Mesothelial cell of epicardium (in vitro differentiated cells): ENCODE results near the gene ACADVL. TPM values are rescaled to one million over a fixed set of nuclear protein-coding genes. Genes with fewer than 3 reads are reported as not detected.
A peak's percentile ranks its signal among the peaks of the same experiment; 100 is the strongest.
"Not testable (repeated sequence)": the region's sequence is repeated elsewhere in the genome, so short reads cannot be mapped to it uniquely, and the experiment has no call there.

Source experiments
- DNase-seq, 2 experiments: peaks; one replicate each; pipeline ENCODE4 v3.0.0; 2021; ENCODE audit warnings: low spot score in 2 of 2; ENCODE audit not compliant: unreplicated experiment in 2 of 2
- H3K27ac Mint-ChIP-seq: 2 replicates; pipeline ENCODE4 v1.8.0; 2021; ENCODE audit warnings: mixed read lengths
- H3K27me3 Mint-ChIP-seq: 2 replicates; pipeline ENCODE4 v1.8.0; 2021; ENCODE audit warnings: low read depth, mixed read lengths
- H3K36me3 Mint-ChIP-seq: 2 replicates; pipeline ENCODE4 v1.8.0; 2021; ENCODE audit warnings: mixed read lengths
- H3K4me1 Mint-ChIP-seq: 2 replicates; pipeline ENCODE4 v1.8.0; 2021; ENCODE audit warnings: mixed read lengths
- H3K4me3 Mint-ChIP-seq: 2 replicates; pipeline ENCODE4 v1.8.0; 2021; ENCODE audit warnings: mild to moderate bottlenecking, moderate library complexity, mixed read lengths
- H3K9me3 Mint-ChIP-seq: 2 replicates; pipeline ENCODE4 v1.8.0; 2021; ENCODE audit warnings: mixed read lengths
- total RNA-seq: library from RNA; stranded (reverse); gene quantifications from 3 replicates; pipeline ENCODE4 v1.2.1, GENCODE V29; 2021
- TF ChIP-seq, protein P1 (sequence below): fragments of 200-600 bp; sonication (generic); IDR thresholded peaks from one replicate; pipeline ENCODE4 v1.5.0; 2021; ENCODE audit warnings: antibody characterized with exemption; ENCODE audit not compliant: unreplicated experiment

ACADVL gene
- 385 to 424 TPM (median 410 TPM) in 3 replicates for total RNA-seq

DNA sequence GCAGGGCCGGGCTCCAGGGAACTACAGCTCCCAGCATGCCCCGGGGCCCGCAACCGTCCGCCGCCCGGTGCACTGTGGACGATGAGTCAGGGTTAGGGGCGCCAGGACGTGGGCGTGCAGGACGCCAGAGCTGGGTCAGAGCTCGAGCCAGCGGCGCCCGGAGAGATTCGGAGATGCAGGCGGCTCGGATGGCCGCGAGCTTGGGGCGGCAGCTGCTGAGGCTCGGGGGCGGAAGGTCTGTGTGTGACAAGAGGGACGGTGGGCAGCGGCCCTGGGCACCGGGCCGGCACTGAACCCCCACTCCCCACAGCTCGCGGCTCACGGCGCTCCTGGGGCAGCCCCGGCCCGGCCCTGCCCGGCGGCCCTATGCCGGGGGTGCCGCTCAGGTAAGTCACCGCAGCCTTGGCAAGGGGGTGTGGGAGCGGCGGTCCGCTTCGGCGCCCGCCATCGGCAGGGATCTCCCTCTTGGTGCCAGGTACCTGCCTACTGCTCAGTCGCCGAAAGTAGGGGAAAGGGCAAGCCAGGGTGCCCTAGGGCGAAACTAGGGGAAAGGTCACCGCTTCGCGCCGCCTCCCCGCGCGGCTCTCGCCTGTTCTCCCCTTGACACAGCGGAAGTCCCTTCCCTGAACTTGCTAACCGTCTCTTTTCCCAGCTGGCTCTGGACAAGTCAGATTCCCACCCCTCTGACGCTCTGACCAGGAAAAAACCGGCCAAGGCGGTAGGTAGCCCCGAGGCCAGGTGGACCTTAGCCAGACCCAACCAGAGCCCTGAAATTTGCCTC, at the start of gene ACADVL, which contains the start of gene DLG4:
Gene ACADVL, plus strand, starts transcription at position 127 of the 781 bp plus-strand sequence. Its CDS starts 47 bp downstream, at position 174.
Gene DLG4, minus strand, starts transcription at position 25 of the 781 bp plus-strand sequence.
- DNase-seq: peak; percentile 63 to 77
- TF ChIP-seq, protein P1, sequence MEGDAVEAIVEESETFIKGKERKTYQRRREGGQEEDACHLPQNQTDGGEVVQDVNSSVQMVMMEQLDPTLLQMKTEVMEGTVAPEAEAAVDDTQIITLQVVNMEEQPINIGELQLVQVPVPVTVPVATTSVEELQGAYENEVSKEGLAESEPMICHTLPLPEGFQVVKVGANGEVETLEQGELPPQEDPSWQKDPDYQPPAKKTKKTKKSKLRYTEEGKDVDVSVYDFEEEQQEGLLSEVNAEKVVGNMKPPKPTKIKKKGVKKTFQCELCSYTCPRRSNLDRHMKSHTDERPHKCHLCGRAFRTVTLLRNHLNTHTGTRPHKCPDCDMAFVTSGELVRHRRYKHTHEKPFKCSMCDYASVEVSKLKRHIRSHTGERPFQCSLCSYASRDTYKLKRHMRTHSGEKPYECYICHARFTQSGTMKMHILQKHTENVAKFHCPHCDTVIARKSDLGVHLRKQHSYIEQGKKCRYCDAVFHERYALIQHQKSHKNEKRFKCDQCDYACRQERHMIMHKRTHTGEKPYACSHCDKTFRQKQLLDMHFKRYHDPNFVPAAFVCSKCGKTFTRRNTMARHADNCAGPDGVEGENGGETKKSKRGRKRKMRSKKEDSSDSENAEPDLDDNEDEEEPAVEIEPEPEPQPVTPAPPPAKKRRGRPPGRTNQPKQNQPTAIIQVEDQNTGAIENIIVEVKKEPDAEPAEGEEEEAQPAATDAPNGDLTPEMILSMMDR: no peak
- Mint-ChIP-seq H3K9me3 (no peaks in the 10 kb centered on the region), H3K27me3 (no peaks in the 10 kb centered on the region), H3K4me3 (peak within 1 kb of the TSS; percentile 92), H3K4me1 (peaks cover 48% of the 10 kb centered on the region), H3K27ac (peak within 1 kb of the TSS; percentile 96), H3K36me3 (peaks cover 7% of the 10 kb centered on the region)

DNA sequence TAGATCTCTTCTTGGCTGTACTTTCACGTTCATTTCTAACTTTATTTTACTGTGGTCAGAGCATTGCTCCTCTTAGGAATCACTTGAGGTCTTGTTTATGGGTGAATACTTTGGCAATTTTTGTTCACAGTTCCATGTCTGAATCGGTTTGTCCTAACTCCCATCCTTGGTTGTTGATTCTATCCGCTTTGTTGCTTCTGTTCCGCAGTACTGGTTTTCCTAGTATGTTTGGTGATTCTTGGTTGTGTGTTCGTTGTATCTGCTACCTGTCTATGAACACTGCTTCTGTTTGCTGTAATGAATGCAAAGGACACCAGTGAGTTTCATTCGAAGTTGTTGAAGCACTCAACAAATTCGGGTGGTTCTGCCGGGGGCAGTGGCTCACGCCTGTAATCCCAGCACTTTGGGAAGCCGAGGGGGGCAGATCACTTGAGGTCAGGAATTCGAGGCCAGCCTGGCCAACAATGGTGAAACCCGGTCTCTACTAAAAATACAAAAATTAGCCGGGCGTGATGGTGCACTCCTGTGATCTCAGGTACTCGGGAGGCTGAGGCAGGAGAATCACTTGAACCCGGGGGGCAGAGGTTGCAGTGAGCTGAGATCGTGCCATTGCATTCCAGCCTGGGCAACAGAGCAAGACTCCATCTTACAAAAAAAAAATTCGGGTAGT, 47.1 kb upstream of the ACADVL start:
- not testable (repeated sequence) for H3K4me1 Mint-ChIP-seq

DNA sequence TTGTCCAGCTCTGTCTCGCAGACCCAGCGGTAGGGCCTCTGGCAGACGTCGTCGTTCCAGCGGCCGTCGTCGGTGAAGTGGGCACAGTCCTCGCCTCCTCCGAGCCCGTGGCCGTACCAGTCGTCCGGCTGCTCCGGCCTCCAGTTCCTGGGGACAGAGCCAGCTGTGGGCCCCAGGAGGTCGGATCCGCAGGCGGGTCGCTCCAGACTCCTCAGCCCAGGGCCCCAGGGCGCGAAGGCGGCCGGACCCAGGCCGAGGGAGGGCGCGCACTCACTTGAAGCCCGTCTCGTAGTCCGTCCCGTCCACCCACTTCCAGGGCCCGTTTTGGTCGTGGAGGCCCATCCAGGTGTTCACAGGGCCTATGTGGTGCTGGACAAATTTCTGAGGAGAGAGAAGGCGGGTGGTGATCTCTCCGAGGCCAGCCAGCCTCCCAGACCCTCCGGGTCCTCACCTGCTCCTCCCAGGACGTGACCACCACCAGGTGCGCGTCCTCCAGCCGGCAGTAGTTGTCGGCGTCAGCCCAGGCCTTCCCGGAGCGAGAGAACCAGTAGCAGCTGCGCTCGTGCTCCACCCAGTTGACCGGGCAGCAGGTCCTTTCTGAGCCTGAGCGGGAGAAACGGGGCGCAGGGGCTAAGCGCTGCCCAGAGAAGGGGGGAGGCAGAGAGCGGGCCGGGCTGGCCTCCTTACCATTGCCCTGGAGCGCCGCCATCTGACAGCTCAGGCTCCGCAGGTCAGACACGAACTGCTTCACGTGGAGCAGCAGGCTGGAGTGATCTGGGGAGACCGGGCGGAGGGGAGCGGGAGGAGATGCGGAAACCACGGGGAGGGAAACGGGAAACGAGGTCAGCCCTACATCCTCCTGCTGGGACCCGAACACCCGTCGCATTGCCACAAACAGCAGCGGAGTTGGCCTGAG, 45.8 kb upstream of the ACADVL start:
- TF ChIP-seq, protein P1: no peak
- H3K4me1 Mint-ChIP-seq: peaks cover 9% of the 10 kb centered on the region
- peaks cover 10% of the 10 kb centered on the region for H3K36me3 Mint-ChIP-seq
- no peaks in the 10 kb centered on the region for H3K27me3 Mint-ChIP-seq
- peaks cover 6% of the 10 kb centered on the region for H3K9me3 Mint-ChIP-seq
- H3K4me3 Mint-ChIP-seq: no peak overlapping the region
- H3K27ac Mint-ChIP-seq: no peak overlapping the region
- DNase-seq: peak in 1 of 2 experiments; percentile 44

More for the DNA sequence above, 47.1 kb upstream of the ACADVL start:
- H3K27ac Mint-ChIP-seq, H3K9me3 Mint-ChIP-seq, H3K27me3 Mint-ChIP-seq, DNase-seq, H3K4me3 Mint-ChIP-seq: not testable (repeated sequence)
- peaks cover 10% of the 10 kb centered on the region for H3K36me3 Mint-ChIP-seq

DNA sequence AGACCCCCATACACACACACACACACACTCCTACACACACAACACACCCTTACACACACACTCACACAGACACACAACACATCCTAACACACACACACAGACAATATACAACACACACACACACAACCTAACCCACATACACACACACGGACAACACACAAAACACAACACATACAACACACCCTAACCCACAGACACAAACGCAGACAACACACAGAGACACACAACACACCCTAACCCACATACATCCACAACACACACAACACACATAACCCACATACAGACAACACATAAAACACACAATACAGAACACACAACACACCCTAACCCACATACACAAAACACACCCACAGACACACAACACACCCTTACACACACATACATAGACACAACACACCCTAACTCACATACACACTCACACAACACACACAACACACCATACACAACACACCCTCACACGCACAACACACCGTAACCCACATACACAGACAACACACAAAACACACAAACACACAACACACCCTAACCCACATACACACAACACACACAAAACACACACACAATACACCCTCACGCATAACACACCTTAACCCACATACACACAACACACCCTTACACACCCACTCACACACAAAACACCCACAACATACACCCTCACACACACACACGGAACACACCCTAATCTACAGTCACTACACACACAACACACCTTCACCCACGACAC, 45.0 kb upstream of the ACADVL start:
- Mint-ChIP-seq H3K4me1 (peaks cover 9% of the 10 kb centered on the region), H3K36me3 (peaks cover 7% of the 10 kb centered on the region), H3K4me3 (no peak overlapping the region), H3K9me3 (no peaks in the 10 kb centered on the region), H3K27me3 (no peaks in the 10 kb centered on the region), H3K27ac (no peak overlapping the region)
- TF ChIP-seq, protein P1: no peak
- DNase-seq: no peak

DNA sequence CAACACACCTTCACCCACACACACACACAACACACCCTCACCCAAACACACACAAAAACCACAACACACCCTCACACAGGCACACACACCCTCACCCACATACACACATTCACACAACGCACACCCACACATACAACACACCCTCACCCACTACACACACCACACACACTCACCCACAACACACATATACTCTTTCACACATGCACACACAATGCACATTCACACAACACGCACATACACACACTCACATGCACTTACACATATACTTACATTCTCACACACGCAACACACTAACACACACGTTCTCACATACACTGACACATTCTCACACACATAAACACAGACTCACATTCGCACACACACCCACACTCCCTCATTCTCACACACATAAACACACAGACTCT, 44.4 kb upstream of the ACADVL start:
- no peaks in the 10 kb centered on the region for H3K9me3 Mint-ChIP-seq
- H3K36me3 Mint-ChIP-seq: peaks cover 7% of the 10 kb centered on the region
- H3K4me1 Mint-ChIP-seq: peaks cover 9% of the 10 kb centered on the region
- no peak overlapping the region for H3K27ac Mint-ChIP-seq
- TF ChIP-seq, protein P1: no peak
- H3K4me3 Mint-ChIP-seq: no peak overlapping the region
- DNase-seq: no peak
- H3K27me3 Mint-ChIP-seq: no peaks in the 10 kb centered on the region
